ENCODE data around the gene DENND1A.

DENND1A gene

GRCh38 chr9:123614306-123615263 lies 315.3 kb downstream of the DENND1A start:
- no peaks in the 10 kb centered on the region for H3K36me3 ChIP-seq (ENCODE audit: control insufficient read depth, insufficient read depth, low read length)
- no peak overlapping the region for H3K27ac ChIP-seq (ENCODE audit: low read depth, low read length)

DNA sequence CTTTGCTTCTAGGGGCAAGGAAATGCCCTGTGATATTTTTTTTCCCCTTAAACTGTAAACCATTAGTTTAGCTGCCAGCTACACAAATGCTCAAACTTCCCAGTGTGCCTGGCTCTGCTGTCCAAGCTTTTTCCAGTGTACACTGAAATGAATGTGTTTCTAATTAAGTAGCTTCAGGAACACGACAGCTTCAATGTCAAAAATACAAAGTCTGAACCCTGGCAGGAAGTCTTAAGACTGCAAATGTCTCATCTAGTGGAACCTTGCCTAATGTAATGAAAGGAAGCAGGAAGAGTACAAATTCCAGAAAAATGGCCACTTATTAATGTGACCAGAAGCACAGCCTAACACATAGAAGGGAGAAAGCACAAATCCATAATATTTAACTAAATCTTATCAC lies 318.7 kb downstream of the DENND1A start:
- Histone ChIP-seq H3K9me3 (ENCODE audit: control insufficient read depth, insufficient read depth, low read length) (no peaks in the 10 kb centered on the region), H3K4me3 (ENCODE audit: low read depth, low read length) (no peak overlapping the region), H3K36me3 (ENCODE audit: control insufficient read depth, insufficient read depth, low read length) (no peaks in the 10 kb centered on the region), H3K27me3 (ENCODE audit: control insufficient read depth, insufficient read depth, low read length) (0 out of 2 replicates have a peak, but pooled peaks cover 2% of the 10 kb centered on the region), H3K27ac (ENCODE audit: low read depth, low read length) (no peak overlapping the region), H3K9ac (ENCODE audit: low read depth, low read length) (no peak overlapping the region), H3K4me1 (ENCODE audit: control insufficient read depth, insufficient read depth, low read length) (peaks cover 13% of the 10 kb centered on the region)

More at GRCh38 chr9:123614306-123615263, 315.3 kb downstream of the DENND1A start:
- Histone ChIP-seq H3K9ac (ENCODE audit: low read depth, low read length) (no peak overlapping the region), H3K4me1 (ENCODE audit: control insufficient read depth, insufficient read depth, low read length) (peaks cover 24% of the 10 kb centered on the region), H3K4me3 (ENCODE audit: low read depth, low read length) (no peak overlapping the region), H3K27me3 (ENCODE audit: control insufficient read depth, insufficient read depth, low read length) (peaks cover 2% of the 10 kb centered on the region; the same call in 1 of the 2 replicates), H3K9me3 (ENCODE audit: control insufficient read depth, insufficient read depth, low read length) (no peaks in the 10 kb centered on the region)

- peaks cover 6% of the 10 kb centered on the region; the same call in 1 of the 2 replicates for H3K4me1 ChIP-seq (ENCODE audit: control insufficient read depth, insufficient read depth, low read length)
- H3K36me3 ChIP-seq (ENCODE audit: control insufficient read depth, insufficient read depth, low read length), result no peaks in the 10 kb centered on the region
- no peak overlapping the region for H3K9ac ChIP-seq (ENCODE audit: low read depth, low read length)
- no peaks in the 10 kb centered on the region for H3K9me3 ChIP-seq (ENCODE audit: control insufficient read depth, insufficient read depth, low read length)
- 0 out of 2 replicates have a peak, but pooled peaks cover 2% of the 10 kb centered on the region for H3K27me3 ChIP-seq (ENCODE audit: control insufficient read depth, insufficient read depth, low read length)
- no peak overlapping the region for H3K27ac ChIP-seq (ENCODE audit: low read depth, low read length)
- no peak overlapping the region for H3K4me3 ChIP-seq (ENCODE audit: low read depth, low read length)
Measured at GRCh38 chr9:123609844-123610243, 320.1 kb downstream of the DENND1A start.

DNA sequence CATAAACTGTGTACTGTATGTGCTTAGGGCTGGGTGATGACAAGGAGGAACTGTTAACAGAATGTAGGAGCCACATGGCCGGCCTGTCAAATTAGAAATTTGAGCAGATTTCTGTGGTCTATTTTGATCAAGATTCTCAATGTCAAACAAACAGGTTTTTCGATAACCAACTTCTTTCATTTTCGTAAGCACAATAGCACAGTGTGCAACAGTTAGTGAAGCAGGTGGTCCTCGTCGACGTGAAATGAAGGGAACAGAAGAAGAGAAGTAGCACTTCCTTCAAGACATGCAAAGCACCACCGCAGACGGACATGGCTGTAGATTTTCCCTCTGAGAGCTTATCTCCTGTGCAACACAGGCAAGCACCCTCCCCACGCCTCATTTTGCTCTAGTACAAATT lies 321.8 kb downstream of the DENND1A start:
- Histone ChIP-seq H3K9me3 (ENCODE audit: control insufficient read depth, insufficient read depth, low read length) (no peaks in the 10 kb centered on the region), H3K4me1 (ENCODE audit: control insufficient read depth, insufficient read depth, low read length) (no peaks in the 10 kb centered on the region), H3K9ac (ENCODE audit: low read depth, low read length) (no peak overlapping the region), H3K4me3 (ENCODE audit: low read depth, low read length) (no peak overlapping the region), H3K27me3 (ENCODE audit: control insufficient read depth, insufficient read depth, low read length) (no peaks in the 10 kb centered on the region), H3K36me3 (ENCODE audit: control insufficient read depth, insufficient read depth, low read length) (no peaks in the 10 kb centered on the region), H3K27ac (ENCODE audit: low read depth, low read length) (no peak overlapping the region)

GRCh38 chr9:123607479-123607878 lies 322.4 kb downstream of the DENND1A start:
- no peaks in the 10 kb centered on the region for H3K27me3 ChIP-seq (ENCODE audit: control insufficient read depth, insufficient read depth, low read length)
- no peak overlapping the region for H3K9ac ChIP-seq (ENCODE audit: low read depth, low read length)
- H3K27ac ChIP-seq (ENCODE audit: low read depth, low read length), result no peak overlapping the region
- no peaks in the 10 kb centered on the region for H3K9me3 ChIP-seq (ENCODE audit: control insufficient read depth, insufficient read depth, low read length)
- no peaks in the 10 kb centered on the region for H3K4me1 ChIP-seq (ENCODE audit: control insufficient read depth, insufficient read depth, low read length)
- no peaks in the 10 kb centered on the region for H3K36me3 ChIP-seq (ENCODE audit: control insufficient read depth, insufficient read depth, low read length)
- no peak overlapping the region for H3K4me3 ChIP-seq (ENCODE audit: low read depth, low read length)

DNA sequence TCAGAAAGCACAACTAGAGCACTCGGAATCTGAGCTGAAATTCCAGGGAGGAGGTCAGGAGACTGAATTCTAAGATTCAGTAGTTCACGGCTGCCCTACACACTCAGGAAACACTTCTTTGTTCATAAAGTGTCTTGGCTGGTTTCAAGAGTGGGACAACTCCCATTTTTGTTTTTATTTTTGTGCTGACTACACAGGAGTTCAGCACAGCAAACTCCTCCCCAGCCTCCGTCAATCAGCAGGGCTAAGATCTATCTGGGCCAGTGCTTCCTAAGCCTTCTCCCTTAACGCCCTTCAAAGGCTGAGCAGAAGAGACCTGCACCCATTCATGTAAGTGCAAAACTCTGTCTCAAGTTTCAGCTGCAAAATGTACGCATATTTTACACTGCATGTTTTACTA lies 323.8 kb downstream of the DENND1A start:
- no peak overlapping the region for H3K9ac ChIP-seq (ENCODE audit: low read depth, low read length)
- H3K4me3 ChIP-seq (ENCODE audit: low read depth, low read length), result no peak overlapping the region
- H3K36me3 ChIP-seq (ENCODE audit: control insufficient read depth, insufficient read depth, low read length), result no peaks in the 10 kb centered on the region
- no peaks in the 10 kb centered on the region for H3K4me1 ChIP-seq (ENCODE audit: control insufficient read depth, insufficient read depth, low read length)
- H3K27ac ChIP-seq (ENCODE audit: low read depth, low read length), result no peak overlapping the region
- no peaks in the 10 kb centered on the region for H3K27me3 ChIP-seq (ENCODE audit: control insufficient read depth, insufficient read depth, low read length)
- no peaks in the 10 kb centered on the region for H3K9me3 ChIP-seq (ENCODE audit: control insufficient read depth, insufficient read depth, low read length)

- Histone ChIP-seq H3K4me3 (ENCODE audit: low read depth, low read length) (no peak overlapping the region), H3K36me3 (ENCODE audit: control insufficient read depth, insufficient read depth, low read length) (no peaks in the 10 kb centered on the region), H3K4me1 (ENCODE audit: control insufficient read depth, insufficient read depth, low read length) (no peaks in the 10 kb centered on the region), H3K27ac (ENCODE audit: low read depth, low read length) (no peak overlapping the region), H3K9me3 (ENCODE audit: control insufficient read depth, insufficient read depth, low read length) (no peaks in the 10 kb centered on the region), H3K9ac (ENCODE audit: low read depth, low read length) (no peak overlapping the region), H3K27me3 (ENCODE audit: control insufficient read depth, insufficient read depth, low read length) (no peaks in the 10 kb centered on the region)
Measured at GRCh38 chr9:123605286-123605685, 324.6 kb downstream of the DENND1A start.

DNA sequence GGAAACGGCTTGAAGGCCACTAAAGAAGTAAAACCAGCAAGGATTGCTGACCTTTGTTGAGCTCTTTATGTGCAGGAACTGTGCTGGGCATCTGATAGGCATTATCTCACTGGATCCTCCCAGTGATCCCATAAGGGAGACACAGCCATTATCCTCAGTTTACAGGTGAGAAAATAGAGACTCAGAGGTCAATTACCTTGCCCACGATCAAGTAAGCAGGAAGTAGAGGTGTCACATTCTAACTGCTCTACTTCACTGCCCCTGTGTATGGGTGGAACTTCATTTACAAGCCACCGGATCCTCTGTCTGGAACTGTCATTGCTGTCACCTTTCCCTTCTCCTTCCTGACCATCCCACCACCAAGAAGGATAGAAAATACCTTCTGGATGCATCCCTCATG lies 325.1 kb downstream of the DENND1A start:
- no peaks in the 10 kb centered on the region for H3K9me3 ChIP-seq (ENCODE audit: control insufficient read depth, insufficient read depth, low read length)
- H3K27ac ChIP-seq (ENCODE audit: low read depth, low read length), result no peak overlapping the region
- no peaks in the 10 kb centered on the region for H3K27me3 ChIP-seq (ENCODE audit: control insufficient read depth, insufficient read depth, low read length)
- no peak overlapping the region for H3K9ac ChIP-seq (ENCODE audit: low read depth, low read length)
- no peaks in the 10 kb centered on the region for H3K4me1 ChIP-seq (ENCODE audit: control insufficient read depth, insufficient read depth, low read length)
- H3K4me3 ChIP-seq (ENCODE audit: low read depth, low read length), result no peak overlapping the region
- H3K36me3 ChIP-seq (ENCODE audit: control insufficient read depth, insufficient read depth, low read length), result no peaks in the 10 kb centered on the region

DNA sequence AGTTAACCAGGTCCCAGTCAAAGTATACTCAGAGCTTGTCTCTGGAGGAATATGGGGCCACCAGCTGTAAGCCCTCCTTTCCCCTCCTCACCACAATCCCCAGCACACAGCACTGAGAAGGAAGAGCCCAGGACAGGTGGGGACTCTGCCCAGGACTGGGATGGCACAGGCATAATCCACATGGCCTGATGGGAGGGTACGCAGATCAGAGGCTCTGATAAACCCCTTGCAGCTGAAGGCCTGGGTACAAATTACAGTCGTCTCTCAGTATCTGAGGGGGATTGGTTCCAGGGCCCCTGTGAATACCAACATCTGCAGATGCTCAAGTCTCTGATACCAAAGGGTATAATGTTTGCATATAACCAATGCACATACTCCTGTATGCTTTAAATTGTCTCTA lies 328.1 kb downstream of the DENND1A start:
- H3K36me3 ChIP-seq (ENCODE audit: control insufficient read depth, insufficient read depth, low read length), result no peaks in the 10 kb centered on the region
- H3K4me1 ChIP-seq (ENCODE audit: control insufficient read depth, insufficient read depth, low read length), result peaks cover 3% of the 10 kb centered on the region; the same call in 1 of the 2 replicates
- H3K9me3 ChIP-seq (ENCODE audit: control insufficient read depth, insufficient read depth, low read length), result no peaks in the 10 kb centered on the region
- H3K27me3 ChIP-seq (ENCODE audit: control insufficient read depth, insufficient read depth, low read length), result no peaks in the 10 kb centered on the region
- H3K4me3 ChIP-seq (ENCODE audit: low read depth, low read length), result no peak overlapping the region
- no peak overlapping the region for H3K9ac ChIP-seq (ENCODE audit: low read depth, low read length)
- H3K27ac ChIP-seq (ENCODE audit: low read depth, low read length), result no peak overlapping the region

DNA sequence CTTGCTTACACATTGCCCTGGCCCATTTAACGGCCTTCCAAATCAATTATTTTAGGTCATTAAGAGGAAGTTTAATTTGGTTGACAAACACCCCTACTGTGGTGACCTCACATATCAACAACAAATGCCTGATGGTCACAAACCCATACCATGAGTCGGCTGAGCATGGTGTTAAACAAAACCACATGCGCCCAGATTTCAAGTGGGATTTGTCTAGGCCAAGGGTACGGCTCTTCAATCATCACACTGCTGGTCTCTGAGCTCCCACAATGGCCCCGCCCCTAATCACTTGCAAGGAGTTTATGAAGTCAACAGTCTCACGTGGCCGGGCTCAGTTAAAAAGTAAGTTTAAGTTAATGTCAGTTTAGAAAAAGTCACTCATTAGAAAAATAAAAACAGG lies 330.1 kb downstream of the DENND1A start:
- H3K9me3 ChIP-seq (ENCODE audit: control insufficient read depth, insufficient read depth, low read length), result no peaks in the 10 kb centered on the region
- H3K27ac ChIP-seq (ENCODE audit: low read depth, low read length), result no peak overlapping the region
- H3K36me3 ChIP-seq (ENCODE audit: control insufficient read depth, insufficient read depth, low read length), result no peaks in the 10 kb centered on the region
- H3K4me3 ChIP-seq (ENCODE audit: low read depth, low read length), result no peak overlapping the region
- H3K27me3 ChIP-seq (ENCODE audit: control insufficient read depth, insufficient read depth, low read length), result no peaks in the 10 kb centered on the region
- no peak overlapping the region for H3K9ac ChIP-seq (ENCODE audit: low read depth, low read length)
- H3K4me1 ChIP-seq (ENCODE audit: control insufficient read depth, insufficient read depth, low read length), result peaks cover 6% of the 10 kb centered on the region; the same call in 1 of the 2 replicates

DNA sequence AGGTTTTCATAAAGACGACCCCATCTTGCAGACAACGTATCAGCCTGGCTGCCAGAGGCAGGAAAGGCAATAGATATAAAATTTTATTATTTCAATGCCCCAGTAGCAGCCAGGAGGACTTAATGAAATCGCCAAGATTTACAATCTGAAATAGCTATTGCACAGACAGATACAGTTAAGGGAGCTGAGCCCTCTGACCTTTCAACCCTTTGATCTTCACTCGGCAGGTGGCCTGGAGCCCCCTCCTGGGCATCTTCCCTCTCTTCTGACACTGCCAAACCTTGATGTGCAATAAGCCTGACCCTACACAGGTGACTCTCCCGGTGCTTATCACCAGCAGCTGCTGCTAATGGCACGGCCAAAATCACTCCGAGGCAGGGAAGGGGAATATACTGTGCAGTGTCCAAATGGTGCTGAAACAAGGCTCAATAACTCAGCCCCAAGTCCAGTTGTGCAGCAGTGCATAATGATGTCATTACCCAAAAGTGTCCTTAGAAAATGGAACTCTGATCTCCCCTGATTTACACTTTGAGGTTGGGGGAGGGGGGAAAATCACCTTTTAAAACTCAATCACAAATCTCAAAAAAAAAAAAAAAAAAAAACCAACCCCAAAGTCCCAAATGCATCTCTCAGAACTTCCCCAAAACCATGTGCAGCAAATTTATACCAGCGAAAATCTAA lies 331.9 kb downstream of the DENND1A start:
- no peaks in the 10 kb centered on the region for H3K27me3 ChIP-seq (ENCODE audit: control insufficient read depth, insufficient read depth, low read length)
- H3K36me3 ChIP-seq (ENCODE audit: control insufficient read depth, insufficient read depth, low read length), result no peaks in the 10 kb centered on the region
- H3K27ac ChIP-seq (ENCODE audit: low read depth, low read length), result no peak overlapping the region
- peaks cover 8% of the 10 kb centered on the region; the same call in 1 of the 2 replicates for H3K4me1 ChIP-seq (ENCODE audit: control insufficient read depth, insufficient read depth, low read length)
- H3K9ac ChIP-seq (ENCODE audit: low read depth, low read length), result no peak overlapping the region
- H3K4me3 ChIP-seq (ENCODE audit: low read depth, low read length), result no peak overlapping the region
- no peaks in the 10 kb centered on the region for H3K9me3 ChIP-seq (ENCODE audit: control insufficient read depth, insufficient read depth, low read length)

All from HUES48 (cell line).